Astrocyte (in vitro differentiated cells and primary cell): ENCODE measurements around the gene CCDC85A.

Source experiments
- CTCF ChIP-seq: IDR thresholded peaks from 2 replicates; pipeline ENCODE4 v1.5.1; 2011; ENCODE audit warnings: low read depth, mild to moderate bottlenecking, inconsistent platforms, low read length, moderate library complexity; ENCODE audit not compliant: insufficient read depth
- EZH2 ChIP-seq: IDR thresholded peaks from 2 replicates; pipeline ENCODE4 v1.6.1; 2012; ENCODE audit warnings: mild to moderate bottlenecking, low read length, inconsistent platforms; ENCODE audit not compliant: insufficient read depth

- TF ChIP-seq CTCF (no peak), EZH2 (no peak)
Measured at GRCh38 chr2:56287974-56288373, 104.2 kb downstream of the CCDC85A start.
